HG03060 (cell line): ENCODE measurements around the gene CIRBP.
"Not testable (repeated sequence)": the region's sequence is repeated elsewhere in the genome, so short reads cannot be mapped to it uniquely, and the experiment has no call there.

ENCODE experiments used
- ATAC-seq: cut with Tn5 transposase; IDR thresholded peaks from one replicate; pipeline ENCODE4 v1.9.1; 2021; ENCODE audit warnings: low read depth, moderate number of reproducible peaks; ENCODE audit not compliant: unreplicated experiment

The CIRBP gene

GRCh38 chr19:1305354-1305753, 36.2 kb downstream of the CIRBP start:
- ATAC-seq: not testable (repeated sequence)

- ATAC-seq: no peak
Observed at GRCh38 chr19:1307320-1307719, 38.2 kb downstream of the CIRBP start.

- ATAC-seq: no peak
Observed at GRCh38 chr19:1307755-1308303, 38.7 kb downstream of the CIRBP start.

GRCh38 chr19:1308718-1309117, 39.6 kb downstream of the CIRBP start:
- ATAC-seq: no peak

- no peak for ATAC-seq
Observed at GRCh38 chr19:1309977-1310852, 41.1 kb downstream of the CIRBP start.

GRCh38 chr19:1310853-1311180, 41.7 kb downstream of the CIRBP start:
- ATAC-seq: no peak

DNA sequence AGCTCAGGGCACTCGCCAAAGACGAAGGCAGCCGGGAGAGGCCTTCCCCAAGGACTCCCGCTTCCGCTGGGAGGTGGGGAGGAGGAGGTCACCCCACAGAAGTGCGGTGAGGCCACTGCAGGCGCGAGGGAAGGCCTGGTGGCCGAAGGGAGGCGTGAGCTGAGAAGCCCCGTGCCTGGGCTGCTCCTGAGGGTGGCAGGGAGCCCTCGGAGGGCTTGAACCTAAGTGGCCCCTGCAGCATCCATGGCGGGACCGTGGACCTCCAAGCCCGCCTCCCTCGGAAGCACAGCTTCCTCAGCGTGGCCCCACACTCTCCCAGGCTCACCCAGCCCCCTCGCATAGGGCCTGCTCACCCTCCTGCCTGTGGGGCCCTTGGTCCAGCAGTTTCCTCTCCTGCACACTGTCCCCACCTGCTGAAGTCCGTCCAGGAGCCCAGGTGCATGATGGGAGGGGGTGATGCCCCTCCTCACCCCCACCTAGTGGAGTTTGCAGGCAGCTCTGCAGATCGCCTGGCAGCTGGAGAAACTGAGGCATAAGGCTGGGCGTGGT, 42.5 kb downstream of the CIRBP start:
- ATAC-seq: no peak

DNA sequence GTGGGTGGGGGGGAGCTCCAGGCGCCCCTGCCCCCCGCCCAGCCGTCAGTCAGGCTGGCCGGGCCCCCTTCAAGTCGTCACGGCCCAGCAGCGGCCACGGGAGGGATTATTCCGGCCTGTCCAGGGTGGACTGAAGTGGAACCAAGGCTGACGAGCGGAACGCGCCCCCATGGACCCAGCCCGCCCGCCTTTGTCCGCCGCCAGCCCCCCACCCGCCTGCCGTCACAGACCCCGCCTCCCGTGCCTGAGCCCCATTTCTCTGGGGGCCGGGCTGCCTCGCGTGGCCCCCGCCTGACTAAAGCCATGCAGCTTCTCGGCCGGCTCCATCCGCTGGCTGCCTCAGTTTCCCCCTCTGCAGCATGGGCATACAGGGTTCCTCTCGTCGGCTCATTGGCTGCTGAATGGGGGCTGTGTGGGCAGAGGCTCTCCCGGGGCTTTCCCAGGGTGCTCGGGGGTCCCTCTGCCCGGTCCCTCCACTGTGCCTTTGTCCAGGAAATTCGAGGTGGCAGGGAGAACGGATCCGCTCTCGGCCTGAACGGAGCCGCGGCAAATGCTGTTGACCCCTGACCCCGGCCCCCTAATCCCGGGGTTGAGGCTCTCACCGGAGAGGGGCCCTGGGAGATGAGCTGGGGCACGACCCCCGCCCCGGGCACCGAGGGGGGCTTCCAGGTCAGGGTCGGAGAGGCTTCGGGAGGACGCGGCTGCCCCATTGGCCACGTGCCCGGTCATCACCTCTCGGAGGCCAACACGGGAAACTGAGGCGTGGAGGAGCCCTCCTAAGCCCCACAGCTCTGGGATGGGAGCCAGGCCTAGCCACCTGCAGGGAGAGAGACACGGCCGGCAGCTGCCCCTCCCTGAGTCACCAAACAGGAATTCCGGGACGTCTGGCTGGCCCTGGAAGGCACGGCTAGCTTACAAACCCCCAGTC, 43.9 kb downstream of the CIRBP start:
- no peak for ATAC-seq

DNA sequence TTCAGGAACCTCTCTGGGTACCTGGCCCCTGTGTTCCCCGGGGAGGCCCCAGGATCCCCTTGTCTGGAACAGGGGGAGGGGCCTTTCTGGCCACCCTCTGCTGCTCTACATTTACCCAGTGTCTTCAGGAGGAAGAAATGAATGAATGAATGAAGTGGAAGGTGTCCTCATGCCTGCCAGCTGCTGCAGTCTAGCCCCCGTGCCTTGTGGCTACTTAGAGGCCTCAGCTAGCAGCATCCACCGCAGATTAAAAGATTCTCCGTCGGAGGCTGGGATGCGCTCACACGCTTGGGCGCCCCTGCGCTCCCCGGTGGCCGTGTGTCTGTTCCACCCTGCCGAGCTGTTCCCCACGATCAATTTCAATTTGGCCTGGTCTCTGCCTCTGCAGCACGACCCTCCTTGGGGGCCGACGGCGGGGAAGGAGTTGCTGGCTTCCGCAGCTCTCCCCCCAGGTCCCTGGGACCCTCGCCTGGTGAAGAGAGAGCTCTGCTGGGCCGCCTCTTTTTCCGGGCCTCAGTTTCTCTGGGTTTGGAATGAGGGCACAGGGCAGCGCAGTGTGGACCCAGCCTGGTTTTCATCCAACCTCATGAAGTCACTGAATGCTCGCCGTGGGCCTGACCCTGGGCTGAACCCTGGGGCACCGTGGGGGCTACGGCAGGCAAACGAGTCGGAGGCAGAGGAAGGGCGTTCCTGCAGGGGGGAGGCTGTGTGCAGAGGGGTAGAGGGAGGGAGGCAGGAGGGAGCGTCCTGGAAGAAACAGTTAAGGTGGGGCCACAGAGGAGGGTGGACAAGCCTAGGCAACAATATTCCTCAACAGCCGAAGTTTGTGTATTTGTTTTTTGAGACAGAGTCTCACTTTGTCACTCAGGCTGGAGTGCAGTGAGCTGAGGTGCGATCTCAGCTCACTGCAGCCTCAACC, 44.8 kb downstream of the CIRBP start:
- no peak for ATAC-seq

DNA sequence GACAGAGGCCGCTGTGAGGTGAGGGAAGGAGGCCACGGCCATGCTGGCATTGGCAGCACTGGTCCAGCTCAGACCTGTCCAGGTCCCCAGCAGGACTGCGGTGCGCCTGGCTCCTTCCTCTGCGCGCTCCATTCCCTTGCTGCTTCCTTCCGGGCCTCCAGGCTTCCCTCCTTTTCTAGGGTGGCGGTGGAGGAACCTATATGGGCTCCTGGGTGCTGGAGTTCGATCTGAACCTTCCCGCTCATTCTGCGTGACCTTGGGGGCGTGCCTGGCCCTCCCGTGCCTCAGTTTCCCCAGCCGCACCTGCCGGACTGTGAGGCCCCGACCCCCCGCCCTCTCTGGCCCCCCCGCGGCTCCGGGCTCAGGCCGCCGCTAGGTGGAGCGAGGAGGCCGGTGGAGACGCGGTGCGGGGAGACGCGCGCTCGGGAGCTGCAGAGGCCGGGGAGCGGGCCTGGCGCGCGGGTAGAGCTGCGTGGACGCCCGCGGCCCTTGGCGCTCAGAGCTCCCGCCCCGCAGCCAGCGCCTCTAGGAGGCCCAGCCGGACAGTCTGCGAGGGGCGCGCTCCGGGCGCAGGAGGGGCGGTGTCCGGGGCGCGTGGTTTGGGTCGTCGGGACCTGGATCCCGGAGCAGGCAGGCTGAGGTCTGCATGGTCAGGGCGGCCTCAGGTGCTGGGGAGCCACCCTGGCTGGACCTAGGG, 46.5 kb downstream of the CIRBP start:
- ATAC-seq: no peak

- ATAC-seq: no peak
Observed at GRCh38 chr19:1316466-1316865, 47.3 kb downstream of the CIRBP start.

DNA sequence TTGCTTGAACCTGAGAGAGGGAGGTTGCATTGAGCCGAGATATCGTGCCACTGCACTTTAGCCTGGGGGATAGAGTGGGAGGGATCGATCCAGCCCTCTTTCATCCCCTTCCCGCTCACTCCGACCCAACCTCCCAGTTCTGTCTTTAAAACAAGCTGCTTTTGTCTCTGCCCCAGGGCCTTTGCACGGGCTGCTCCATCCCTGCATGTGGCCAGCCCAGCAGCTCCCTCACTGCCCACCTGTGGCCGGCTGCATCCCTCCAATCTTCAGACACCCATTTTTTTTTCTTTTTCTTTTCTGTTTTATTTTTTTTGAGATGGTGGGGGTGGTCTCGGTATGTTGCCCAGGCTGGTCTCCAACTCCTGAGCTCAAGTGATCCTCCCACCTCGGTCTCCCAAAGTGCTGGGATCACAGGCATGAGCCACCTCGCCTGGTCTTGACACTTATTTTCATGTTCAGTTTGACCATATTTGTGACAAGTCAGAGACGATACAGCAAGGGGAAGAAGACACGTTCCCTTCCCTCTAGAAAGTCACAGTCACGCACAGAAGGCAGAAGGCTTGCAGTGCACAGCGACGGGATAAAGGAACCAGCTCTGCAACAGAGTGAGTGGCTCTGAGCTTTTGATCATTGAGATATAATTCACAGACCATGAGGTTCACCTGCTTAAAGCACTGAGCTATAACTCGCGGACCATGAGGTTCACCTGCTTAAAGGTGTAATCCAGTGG, 48.3 kb downstream of the CIRBP start:
- no peak for ATAC-seq

DNA sequence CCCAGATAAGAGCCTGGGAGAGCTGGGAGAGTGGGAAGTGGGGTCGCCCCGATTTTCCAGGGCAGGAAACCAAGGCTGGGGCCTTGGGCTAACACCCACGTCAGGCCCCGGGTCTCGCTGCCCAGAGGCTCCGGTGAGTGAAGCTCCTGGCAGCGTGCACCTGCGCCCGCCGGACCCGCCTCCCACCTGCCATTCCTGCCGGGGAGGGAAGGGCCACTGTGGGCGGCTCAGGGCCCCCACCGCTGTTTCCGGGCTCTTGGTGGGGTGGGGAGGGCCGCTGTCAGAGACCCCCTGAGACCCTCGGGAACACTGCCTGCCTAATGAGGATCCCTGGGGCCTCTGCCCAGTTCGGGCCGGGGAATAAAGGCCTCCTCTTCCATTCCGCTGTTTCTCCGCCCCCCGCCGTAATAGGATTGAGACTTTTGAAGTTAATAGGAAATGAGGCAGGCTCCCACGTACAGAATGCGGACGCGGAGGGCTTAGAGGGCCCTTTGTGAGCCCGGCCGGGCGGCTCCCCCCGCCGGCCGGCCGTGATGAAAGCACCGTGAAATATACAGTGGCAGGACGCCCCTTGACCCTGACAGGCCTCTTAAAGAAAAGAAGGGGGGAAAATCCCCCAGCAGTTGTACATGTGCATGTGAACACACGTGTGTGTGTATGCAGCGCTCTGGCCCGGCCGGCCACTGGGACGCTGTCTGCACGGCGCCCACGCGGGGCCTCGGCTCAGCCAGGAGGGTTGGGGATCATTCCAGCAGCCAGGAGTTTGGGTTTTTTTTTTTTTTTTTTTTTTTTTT, 49.7 kb downstream of the CIRBP start:
- ATAC-seq: no peak

DNA sequence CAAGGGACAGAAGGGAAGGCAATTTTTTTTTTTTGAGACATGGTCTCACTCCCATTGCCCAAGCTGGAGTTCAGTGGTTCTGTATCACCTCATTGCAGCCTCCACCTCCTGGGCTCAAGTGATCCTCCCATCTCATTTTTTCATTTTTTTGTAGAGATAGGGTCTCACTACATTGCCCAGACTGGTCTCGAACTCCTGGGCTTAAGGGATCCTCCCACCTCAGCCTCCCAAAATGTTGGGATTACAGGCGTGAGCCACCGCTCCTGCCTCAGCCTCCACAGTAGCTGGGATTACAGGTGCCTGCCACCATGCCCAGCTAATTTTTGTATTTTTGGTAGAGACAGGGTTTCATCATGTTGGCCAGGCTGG, 51.1 kb downstream of the CIRBP start:
- ATAC-seq: not testable (repeated sequence)

GRCh38 chr19:1321539-1321938, 52.4 kb downstream of the CIRBP start:
- ATAC-seq: no peak

DNA sequence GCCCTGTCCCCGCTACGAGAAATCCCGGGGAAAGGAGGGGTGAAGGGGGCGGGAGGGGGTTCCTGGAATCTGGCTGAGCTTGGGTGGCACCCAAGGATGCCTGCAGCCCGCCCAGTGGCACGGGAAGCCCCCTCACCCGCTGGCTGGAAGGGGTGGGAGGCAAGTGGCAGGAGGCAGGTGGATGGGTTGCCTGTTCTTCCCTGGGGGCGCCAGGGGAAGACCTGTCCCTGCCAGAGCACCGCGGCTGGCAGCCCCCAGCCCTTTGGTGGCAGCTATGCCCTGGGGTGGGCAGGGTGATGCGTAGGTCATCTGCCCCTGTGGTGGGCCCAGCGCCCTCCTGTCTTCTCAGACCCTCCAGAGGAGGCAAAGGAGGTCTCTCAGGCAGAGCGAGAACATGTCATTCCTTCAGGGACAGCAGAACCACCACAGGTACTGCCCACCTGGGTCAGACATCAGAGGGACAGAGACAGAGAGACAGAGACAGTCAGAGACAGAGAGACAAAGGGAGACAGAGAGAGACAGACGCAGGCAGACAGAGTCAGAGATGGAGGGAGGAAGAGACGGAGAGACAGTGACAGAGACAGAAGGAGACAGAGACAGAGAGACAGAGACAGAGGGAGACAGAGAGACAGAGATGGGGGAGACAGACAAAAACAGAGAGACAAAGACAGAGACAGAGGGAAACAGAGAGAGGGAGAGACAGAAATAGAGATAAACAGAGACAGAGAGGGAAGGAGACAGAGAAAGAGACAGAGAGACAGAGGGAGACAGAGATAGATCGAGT, 53.3 kb downstream of the CIRBP start:
- ATAC-seq: no peak

GRCh38 chr19:1324249-1324805, 55.2 kb downstream of the CIRBP start:
- ATAC-seq: no peak
